Lower lobe of right lung (tissue), 2 donors: ENCODE data around the gene TRAK1. TPM values are rescaled to one million over a fixed set of nuclear protein-coding genes. Genes with fewer than 3 reads are reported as not detected.

ENCODE experiments used
- ATAC-seq, 2 donors: fragments of 200-7000 bp; cut with Tn5 transposase; one replicate each; pipeline ENCODE4 v1.9.1; 2020 to 2022; ENCODE audit warnings: mild to moderate bottlenecking in 2 of 2, moderate library complexity in 2 of 2
- DNase-seq: peaks from one replicate; pipeline ENCODE4 v3.0.0-alpha.2; 2020
- H3K27ac ChIP-seq: fragments of 200-600 bp; one replicate; pipeline ENCODE4 v1.8.0; 2022
- H3K27me3 ChIP-seq: fragments of 200-600 bp; one replicate; pipeline ENCODE4 v1.8.0; 2022; ENCODE audit warnings: low read depth
- H3K36me3 ChIP-seq: fragments of 200-600 bp; one replicate; pipeline ENCODE4 v1.8.0; 2022; ENCODE audit warnings: mild to moderate bottlenecking
- H3K4me1 ChIP-seq: fragments of 200-600 bp; one replicate; pipeline ENCODE4 v1.8.0; 2022
- H3K4me3 ChIP-seq: fragments of 200-600 bp; one replicate; pipeline ENCODE4 v1.8.0; 2022; ENCODE audit warnings: mild to moderate bottlenecking
- H3K9me3 ChIP-seq: fragments of 200-600 bp; one replicate; pipeline ENCODE4 v1.8.0; 2022
- CTCF ChIP-seq: fragments of 200-600 bp; IDR thresholded peaks from one replicate; pipeline ENCODE4 v1.8.0; 2022; ENCODE audit warnings: antibody characterized with exemption, mild to moderate bottlenecking
- intact Hi-C: fragments of 100-400 bp; cut with DNase I; formaldehyde crosslinking; loops from one replicate; pipeline ENCODE4 v1.11.0; 2022
- total RNA-seq: library from RNA; stranded (reverse); fragmentation: NEBNext Ultra II Directional; extraction: Animal tissue kit (Norgen Biotek cat#: 25700); gene quantifications from one replicate; pipeline ENCODE4 v1.2.1, GENCODE V29; 2021
- donor health status: DM: no; HTN: yes; CAD: no; lungs with severe emphysema.

The TRAK1 gene
- total RNA-seq, 1 donor from 2014 or later, result 50.6 TPM

GRCh38 chr3:42153039-42153438, 61.9 kb downstream of the TRAK1 start:
- no peaks in the 10 kb centered on the region for H3K27me3 ChIP-seq
- intact Hi-C loops, result no loop called here
- H3K9me3 ChIP-seq, result no peaks in the 10 kb centered on the region
- no peak for DNase-seq
- no peaks in the 10 kb centered on the region for H3K36me3 ChIP-seq
- TF ChIP-seq CTCF, result no peak
- H3K4me1 ChIP-seq, result peaks cover 17% of the 10 kb centered on the region
- H3K4me3 ChIP-seq, result no peak overlapping the region
- ATAC-seq, result no peak
- no peak overlapping the region for H3K27ac ChIP-seq

GRCh38 chr3:42157540-42158538, 66.7 kb downstream of the TRAK1 start:
- H3K27me3 ChIP-seq, result no peaks in the 10 kb centered on the region
- ATAC-seq (no peak), DNase-seq (no peak)
- intact Hi-C loops, result no loop called here
- no peaks in the 10 kb centered on the region for H3K9me3 ChIP-seq
- no peak for TF ChIP-seq CTCF
- no peaks in the 10 kb centered on the region for H3K36me3 ChIP-seq
- peaks cover 39% of the 10 kb centered on the region for H3K4me1 ChIP-seq
- H3K27ac ChIP-seq, result no peak overlapping the region
- H3K4me3 ChIP-seq, result no peak overlapping the region

- intact Hi-C loops, result no loop called here
- ATAC-seq (no peak), DNase-seq (no peak)
- H3K4me1 ChIP-seq, result peaks cover 48% of the 10 kb centered on the region
- H3K36me3 ChIP-seq, result no peaks in the 10 kb centered on the region
- no peaks in the 10 kb centered on the region for H3K27me3 ChIP-seq
- H3K9me3 ChIP-seq, result no peaks in the 10 kb centered on the region
- H3K27ac ChIP-seq, result peak overlapping the region; percentile 68
- H3K4me3 ChIP-seq, result peak overlapping the region; percentile 42
- no peak for TF ChIP-seq CTCF
Measured at GRCh38 chr3:42159147-42159546, 68.0 kb downstream of the TRAK1 start.

- DNase-seq (peak; percentile 86), ATAC-seq (peak; percentile 97 to 99)
- H3K27ac ChIP-seq, result peak overlapping the region; percentile 68
Measured at GRCh38 chr3:42159706-42160472, 68.7 kb downstream of the TRAK1 start.

More at GRCh38 chr3:42159706-42160472, 68.7 kb downstream of the TRAK1 start:
- Histone ChIP-seq H3K36me3 (no peaks in the 10 kb centered on the region), H3K9me3 (no peaks in the 10 kb centered on the region), H3K4me3 (peak overlapping the region; percentile 42), H3K27me3 (no peaks in the 10 kb centered on the region), H3K4me1 (peaks cover 55% of the 10 kb centered on the region)
- intact Hi-C loops, result no loop called here
- no peak for TF ChIP-seq CTCF
